DND-41 (cell line): ENCODE measurements around the gene NDNF.

Experiments used
- ATAC-seq: fragments of 200-7000 bp; cut with Tn5 transposase; 3 replicates; pipeline ENCODE4 v1.9.1; 2021; ENCODE audit warnings: low read depth; ENCODE audit not compliant: insufficient read depth
- DNase-seq: peaks from one replicate; pipeline ENCODE4 v3.0.0-alpha.2; 2020
- H2AFZ ChIP-seq: 2 replicates; pipeline ENCODE4 v1.6.0; 2012; ENCODE audit warnings: low read depth, low read length
- H3K27ac ChIP-seq: 2 replicates; pipeline ENCODE4 v1.5.1; 2012; ENCODE audit warnings: low read length, inconsistent platforms
- H3K27me3 ChIP-seq: fragments of 200-600 bp; sonication (generic); 2 replicates; pipeline ENCODE4 v1.6.0; 2012; ENCODE audit warnings: low read length, mild to moderate bottlenecking, inconsistent platforms; ENCODE audit not compliant: insufficient read depth, poor library complexity
- H3K36me3 ChIP-seq: 2 replicates; pipeline ENCODE4 v1.5.1; 2012; ENCODE audit warnings: low read length, inconsistent platforms; ENCODE audit not compliant: insufficient read depth
- H3K4me1 ChIP-seq: 2 replicates; pipeline ENCODE4 v1.5.1; 2012; ENCODE audit warnings: mild to moderate bottlenecking, low read length; ENCODE audit not compliant: insufficient read depth
- H3K4me2 ChIP-seq: 2 replicates; pipeline ENCODE4 v1.6.0; 2012; ENCODE audit warnings: mild to moderate bottlenecking, moderate library complexity, low read length, inconsistent platforms; ENCODE audit not compliant: insufficient read depth
- H3K4me3 ChIP-seq, 2 experiments: fragments of 200-600 bp in 1 of 2; shearing (Covaris generic) in 1 of 2; 2 replicates each; pipeline ENCODE4 v1.5.1; 2012 to 2016; ENCODE audit warnings: inconsistent platforms in 2 of 2, low read length in 2 of 2, mild to moderate bottlenecking in 2 of 2, low read depth in 1 of 2, moderate library complexity in 1 of 2
- H3K79me2 ChIP-seq: 2 replicates; pipeline ENCODE4 v1.6.0; 2012; ENCODE audit warnings: low read length, inconsistent platforms; ENCODE audit not compliant: insufficient read depth
- H3K9ac ChIP-seq: 2 replicates; pipeline ENCODE4 v1.6.0; 2012; ENCODE audit warnings: low read depth, mild to moderate bottlenecking, inconsistent platforms, low read length, moderate library complexity
- H3K9me3 ChIP-seq: 2 replicates; pipeline ENCODE4 v1.5.1; 2012; ENCODE audit warnings: low read length, moderate library complexity, mild to moderate bottlenecking, inconsistent platforms; ENCODE audit not compliant: insufficient read depth, severe bottlenecking
- H4K20me1 ChIP-seq: 2 replicates; pipeline ENCODE4 v1.6.0; 2012; ENCODE audit warnings: low read length; ENCODE audit not compliant: insufficient read depth
- EZH2 ChIP-seq: IDR thresholded peaks from 3 replicates; pipeline ENCODE4 v1.6.1; 2012; ENCODE audit warnings: borderline replicate concordance, low read depth, mild to moderate bottlenecking, moderate library complexity, low read length, inconsistent platforms; ENCODE audit not compliant: severe bottlenecking
- TF ChIP-seq, protein P1 (sequence below): IDR thresholded peaks from 2 replicates; pipeline ENCODE4 v1.5.1; 2012; ENCODE audit warnings: borderline replicate concordance, low read length, moderate library complexity, mild to moderate bottlenecking; ENCODE audit not compliant: poor library complexity, severe bottlenecking; ENCODE audit errors: extremely low read depth

Gene NDNF

GRCh38 chr4:121072224-121073003 is at the start of gene NDNF:
Gene NDNF, minus strand, starts transcription at chr4:121072535. Its CDS starts 26,698 bp downstream, at chr4:121045837.
- Histone ChIP-seq H3K36me3 (no peaks in the 10 kb centered on the region), H3K4me2 (no peak within 1 kb of the TSS), H3K4me1 (no peaks in the 10 kb centered on the region), H3K27ac (no peak within 1 kb of the TSS), H3K27me3 (no peaks in the 10 kb centered on the region), H3K4me3 (no peak within 1 kb of the TSS), H4K20me1 (no peaks in the 10 kb centered on the region), H3K9ac (no peak within 1 kb of the TSS), H3K79me2 (no peaks in the 10 kb centered on the region), H2AFZ (no peak within 1 kb of the TSS), H3K9me3 (no peaks in the 10 kb centered on the region)
- no peak for DNase-seq
- no peak for TF ChIP-seq EZH2
- TF ChIP-seq, protein P1, sequence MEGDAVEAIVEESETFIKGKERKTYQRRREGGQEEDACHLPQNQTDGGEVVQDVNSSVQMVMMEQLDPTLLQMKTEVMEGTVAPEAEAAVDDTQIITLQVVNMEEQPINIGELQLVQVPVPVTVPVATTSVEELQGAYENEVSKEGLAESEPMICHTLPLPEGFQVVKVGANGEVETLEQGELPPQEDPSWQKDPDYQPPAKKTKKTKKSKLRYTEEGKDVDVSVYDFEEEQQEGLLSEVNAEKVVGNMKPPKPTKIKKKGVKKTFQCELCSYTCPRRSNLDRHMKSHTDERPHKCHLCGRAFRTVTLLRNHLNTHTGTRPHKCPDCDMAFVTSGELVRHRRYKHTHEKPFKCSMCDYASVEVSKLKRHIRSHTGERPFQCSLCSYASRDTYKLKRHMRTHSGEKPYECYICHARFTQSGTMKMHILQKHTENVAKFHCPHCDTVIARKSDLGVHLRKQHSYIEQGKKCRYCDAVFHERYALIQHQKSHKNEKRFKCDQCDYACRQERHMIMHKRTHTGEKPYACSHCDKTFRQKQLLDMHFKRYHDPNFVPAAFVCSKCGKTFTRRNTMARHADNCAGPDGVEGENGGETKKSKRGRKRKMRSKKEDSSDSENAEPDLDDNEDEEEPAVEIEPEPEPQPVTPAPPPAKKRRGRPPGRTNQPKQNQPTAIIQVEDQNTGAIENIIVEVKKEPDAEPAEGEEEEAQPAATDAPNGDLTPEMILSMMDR = no peak
- no peak for ATAC-seq

GRCh38 chr4:121119715-121120114 is 47.4 kb upstream of the NDNF start:
- no peak overlapping the region for H3K9ac ChIP-seq
- no peak overlapping the region for H3K4me2 ChIP-seq
- no peak overlapping the region for H3K27ac ChIP-seq
- H2AFZ ChIP-seq = no peak overlapping the region
- H3K4me1 ChIP-seq = no peaks in the 10 kb centered on the region
- no peaks in the 10 kb centered on the region for H3K36me3 ChIP-seq
- TF ChIP-seq, protein P1 = no peak
- TF ChIP-seq EZH2 = no peak
- ATAC-seq (no peak), DNase-seq (no peak)
- no peaks in the 10 kb centered on the region for H3K9me3 ChIP-seq
- no peaks in the 10 kb centered on the region for H4K20me1 ChIP-seq
- no peaks in the 10 kb centered on the region for H3K79me2 ChIP-seq
- H3K27me3 ChIP-seq = no peaks in the 10 kb centered on the region
- H3K4me3 ChIP-seq = no peak overlapping the region

- H3K79me2 ChIP-seq = no peaks in the 10 kb centered on the region
- H3K4me2 ChIP-seq = no peak overlapping the region
- no peak overlapping the region for H3K9ac ChIP-seq
- no peaks in the 10 kb centered on the region for H3K4me1 ChIP-seq
- no peaks in the 10 kb centered on the region for H4K20me1 ChIP-seq
- H3K9me3 ChIP-seq = no peaks in the 10 kb centered on the region
- no peak for DNase-seq
- no peak overlapping the region for H3K4me3 ChIP-seq
- no peak for ATAC-seq
- no peak overlapping the region for H3K27ac ChIP-seq
- H3K36me3 ChIP-seq = no peaks in the 10 kb centered on the region
- TF ChIP-seq, protein P1 = no peak
- no peak for TF ChIP-seq EZH2
- H3K27me3 ChIP-seq = no peaks in the 10 kb centered on the region
- H2AFZ ChIP-seq = no peak overlapping the region
Measured at GRCh38 chr4:121118344-121118743, 46.0 kb upstream of the NDNF start.
